Measurements from ENCODE around the gene NCOR2.

NCOR2 gene

GRCh38 chr12:124520265-124520701, 47.1 kb downstream of the NCOR2 start:
- no peak for DNase-seq

GRCh38 chr12:124519746-124520145, 47.7 kb downstream of the NCOR2 start:
- DNase-seq, result no peak

GRCh38 chr12:124518051-124518932, 49.1 kb downstream of the NCOR2 start:
- no peak for DNase-seq
